Ovary (tissue), 9 donors: ENCODE results near the gene SIM1. TPM values are rescaled to one million over a fixed set of nuclear protein-coding genes. Genes with fewer than 3 reads are reported as not detected.

Source experiments
- DNase-seq, 5 donors: peaks; one replicate each; pipeline ENCODE4 v3.0.0-alpha.2; 2019 to 2020
- H3K27ac ChIP-seq, 2 donors: fragments of 200-600 bp; one replicate each; pipeline versions ENCODE4 v1.5.1 to v1.8.0; 2019 to 2022
- H3K27me3 ChIP-seq: fragments of 200-600 bp; one replicate; pipeline ENCODE4 v1.8.0; 2022
- H3K36me3 ChIP-seq: fragments of 200-600 bp; sonication (generic); one replicate; pipeline ENCODE4 v1.5.1; 2019
- H3K4me1 ChIP-seq: one replicate; pipeline ENCODE4 v1.8.1; 2013; ENCODE audit warnings: mild to moderate bottlenecking, moderate library complexity; ENCODE audit not compliant: insufficient read depth
- H3K4me3 ChIP-seq: fragments of 200-600 bp; sonication (generic); one replicate; pipeline ENCODE4 v1.5.1; 2017
- H3K9me3 ChIP-seq, 2 donors: fragments of 200-600 bp in 1 of 2; sonication (generic) in 1 of 2; one replicate each; pipeline versions ENCODE4 v1.5.1 to v1.8.1; 2013 to 2019; ENCODE audit warnings: mild to moderate bottlenecking in 1 of 2, moderate library complexity in 1 of 2
- CTCF ChIP-seq, 3 donors: fragments of 450-650 bp in 2 of 3; fragments of 200-600 bp in 1 of 3; IDR thresholded peaks; one replicate each; pipeline versions ENCODE4 v1.5.1 to v1.8.0; 2016 to 2022; ENCODE audit warnings: antibody characterized with exemption in 3 of 3, mild to moderate bottlenecking in 1 of 3
- EP300 ChIP-seq: sonication (generic); formaldehyde crosslinking; IDR thresholded peaks from one replicate; pipeline ENCODE4 v1.6.1; 2017; ENCODE audit warnings: antibody characterized with exemption
- POLR2A ChIP-seq: fragments of 450-650 bp; IDR thresholded peaks from one replicate; pipeline ENCODE4 v1.6.1; 2017; ENCODE audit warnings: antibody characterized with exemption, mild to moderate bottlenecking, moderate library complexity
- WGBS, 3 donors: extraction: QIAGEN DNeasy Blood & Tissue Kit in 1 of 3; methylation state at CpG; one replicate each; pipeline versions ENCODE4 v1.1.5 to v1.1.7; 2013 to 2017; 5-methylcytosine and 5-hydroxymethylcytosine counted together
- intact Hi-C, 4 donors: fragments of 100-400 bp; cut with DNase I; formaldehyde crosslinking; loops; one replicate each; pipeline versions ENCODE4 v1.11.0 to v1.15.1; 2022 to 2023
- polyA plus RNA-seq, 2 donors: library from polyadenylated mRNA; stranded (reverse); fragments of 200-250 nt in 1 of 2; fragments of 350-450 nt in 1 of 2; fragmentation: Illumina TruSeq in 1 of 2; extraction: RNeasy Lipid Tissue Mini Kit (QIAGEN cat#74804) in 1 of 2; gene quantifications; one replicate each; pipeline ENCODE4 v1.2.3, GENCODE V29; 2013 to 2014
- total RNA-seq, 7 donors: library from RNA; depleted of rRNA in 2 of 7; stranded (reverse); fragments of >200 nt in 2 of 7; fragmentation: NEBNext Ultra II Directional in 3 of 7; extraction: Animal tissue kit (Norgen Biotek cat#: 25700) in 3 of 7; gene quantifications; one replicate each; pipeline versions ENCODE4 v1.1.0 to v1.2.4, GENCODE V29; 2016 to 2023
- donor health status: DM: no; HTN: no; CAD: no; lungs with moderate emphysema.
- donor health status: DM: no; HTN: no; CAD: no.
- donor health status: Bipolar disorder and iron deficiency.
- donor health status: DM: yes; HTN: yes; CAD: no.
- donor health status: DM: no; HTN: no; CAD: no.
- donor health status: DM: yes; HTN: yes; CAD: no.

SIM1 gene
- total and polyA plus RNA-seq, 9 donors: 0.12 TPM; not detected in 8

GRCh38 chr6:100346828-100347227, 117.9 kb downstream of the SIM1 start:
- no peaks in the 10 kb centered on the region for H3K4me1 ChIP-seq

GRCh38 chr6:100346203-100346602, 118.5 kb downstream of the SIM1 start:
- TF ChIP-seq CTCF (IDR thresholded peaks at IDR 0.05) (no peak), POLR2A (no peak), EP300 (no peak)
- Histone ChIP-seq H3K4me1 (no peaks in the 10 kb centered on the region), H3K36me3 (no peaks in the 10 kb centered on the region), H3K27me3 (no peaks in the 10 kb centered on the region), H3K27ac (no peak overlapping the region), H3K9me3 (no peaks in the 10 kb centered on the region), H3K4me3 (no peak overlapping the region)
- WGBS, 3 donors: 56 to 69% (median 60%) methylated on average over 2 of the region's 2 CpGs
- intact Hi-C loops: no loop called here
- DNase-seq: no peak

More at GRCh38 chr6:100346828-100347227, 117.9 kb downstream of the SIM1 start:
- intact Hi-C loops: no loop called here
- no peaks in the 10 kb centered on the region for H3K9me3 ChIP-seq
- TF ChIP-seq POLR2A (no peak), CTCF (IDR thresholded peaks at IDR 0.05) (no peak), EP300 (no peak)
- no peak overlapping the region for H3K27ac ChIP-seq
- DNase-seq: no peak
- H3K36me3 ChIP-seq: no peaks in the 10 kb centered on the region
- no peak overlapping the region for H3K4me3 ChIP-seq
- 48 to 62% (median 54%) methylated on average over 2 of the region's 2 CpGs for WGBS, 3 donors
- H3K27me3 ChIP-seq: no peaks in the 10 kb centered on the region

- WGBS, 3 donors: 87 to 91% (median 90%) methylated on average over 4 of the region's 4 CpGs
- no peak overlapping the region for H3K4me3 ChIP-seq
- TF ChIP-seq EP300: no peak
- TF ChIP-seq POLR2A: no peak
- TF ChIP-seq CTCF (IDR thresholded peaks at IDR 0.05): no peak
- intact Hi-C loops: no loop called here
- no peaks in the 10 kb centered on the region for H3K9me3 ChIP-seq
- H3K36me3 ChIP-seq: no peaks in the 10 kb centered on the region
- DNase-seq: no peak
- no peaks in the 10 kb centered on the region for H3K27me3 ChIP-seq
- no peaks in the 10 kb centered on the region for H3K4me1 ChIP-seq
- H3K27ac ChIP-seq: no peak overlapping the region
These were observed 120.0 kb downstream of the SIM1 start for GRCh38 chr6:100344761-100345160.

GRCh38 chr6:100344321-100344720, 120.4 kb downstream of the SIM1 start:
- no peak for TF ChIP-seq CTCF (IDR thresholded peaks at IDR 0.05)
- no peak for TF ChIP-seq POLR2A
- no peak for TF ChIP-seq EP300
- Histone ChIP-seq H3K27ac (no peak overlapping the region), H3K4me1 (no peaks in the 10 kb centered on the region), H3K9me3 (no peaks in the 10 kb centered on the region), H3K27me3 (no peaks in the 10 kb centered on the region), H3K4me3 (no peak overlapping the region), H3K36me3 (no peaks in the 10 kb centered on the region)
- DNase-seq: no peak
- 48 to 57% (median 49%) methylated on average over 2 of the region's 2 CpGs for WGBS, 3 donors
- intact Hi-C loops: no loop called here
